ENCODE measurements around the gene ABCC9. TPM values are rescaled to one million over a fixed set of nuclear protein-coding genes. Genes with fewer than 3 reads are reported as not detected.

Gene ABCC9
- total RNA-seq, 1 donor from 2014 or later = 27.5 TPM

DNA sequence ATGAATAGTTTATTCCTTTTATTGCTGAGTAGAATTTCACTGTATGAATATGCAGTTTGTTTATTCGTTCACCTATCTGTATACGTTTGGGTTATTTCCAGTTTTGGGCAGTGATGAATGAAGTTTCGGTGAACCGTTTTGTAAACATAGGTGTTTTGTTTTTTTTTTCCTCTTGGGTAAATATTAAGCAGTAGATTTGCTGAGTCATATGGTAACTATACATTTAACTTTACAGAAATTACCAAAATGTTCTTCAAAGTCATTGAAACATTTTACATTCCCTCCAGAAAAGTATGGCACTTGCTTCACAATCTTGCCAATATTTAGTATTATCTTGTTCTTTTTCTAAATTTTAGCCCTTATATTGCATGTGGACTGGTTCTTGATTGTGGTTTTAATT, 3.8 kb upstream of the ABCC9 start:
- intact Hi-C loops (cut with DNase I) = no loop called here
- no peak overlapping the region for H3K27ac ChIP-seq
- TF ChIP-seq, protein P1, sequence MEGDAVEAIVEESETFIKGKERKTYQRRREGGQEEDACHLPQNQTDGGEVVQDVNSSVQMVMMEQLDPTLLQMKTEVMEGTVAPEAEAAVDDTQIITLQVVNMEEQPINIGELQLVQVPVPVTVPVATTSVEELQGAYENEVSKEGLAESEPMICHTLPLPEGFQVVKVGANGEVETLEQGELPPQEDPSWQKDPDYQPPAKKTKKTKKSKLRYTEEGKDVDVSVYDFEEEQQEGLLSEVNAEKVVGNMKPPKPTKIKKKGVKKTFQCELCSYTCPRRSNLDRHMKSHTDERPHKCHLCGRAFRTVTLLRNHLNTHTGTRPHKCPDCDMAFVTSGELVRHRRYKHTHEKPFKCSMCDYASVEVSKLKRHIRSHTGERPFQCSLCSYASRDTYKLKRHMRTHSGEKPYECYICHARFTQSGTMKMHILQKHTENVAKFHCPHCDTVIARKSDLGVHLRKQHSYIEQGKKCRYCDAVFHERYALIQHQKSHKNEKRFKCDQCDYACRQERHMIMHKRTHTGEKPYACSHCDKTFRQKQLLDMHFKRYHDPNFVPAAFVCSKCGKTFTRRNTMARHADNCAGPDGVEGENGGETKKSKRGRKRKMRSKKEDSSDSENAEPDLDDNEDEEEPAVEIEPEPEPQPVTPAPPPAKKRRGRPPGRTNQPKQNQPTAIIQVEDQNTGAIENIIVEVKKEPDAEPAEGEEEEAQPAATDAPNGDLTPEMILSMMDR (IDR thresholded peaks at IDR 0.05) = no peak
- DNase-seq = no peak
- H3K4me1 ChIP-seq = peaks cover 6% of the 10 kb centered on the region
- H3K27me3 ChIP-seq (ENCODE audit: low read depth) = peaks cover 16% of the 10 kb centered on the region
- ATAC-seq = no peak
- peaks cover 18% of the 10 kb centered on the region for H3K9me3 ChIP-seq
- no peaks in the 10 kb centered on the region for H3K36me3 ChIP-seq
- no peak overlapping the region for H3K4me3 ChIP-seq

DNA sequence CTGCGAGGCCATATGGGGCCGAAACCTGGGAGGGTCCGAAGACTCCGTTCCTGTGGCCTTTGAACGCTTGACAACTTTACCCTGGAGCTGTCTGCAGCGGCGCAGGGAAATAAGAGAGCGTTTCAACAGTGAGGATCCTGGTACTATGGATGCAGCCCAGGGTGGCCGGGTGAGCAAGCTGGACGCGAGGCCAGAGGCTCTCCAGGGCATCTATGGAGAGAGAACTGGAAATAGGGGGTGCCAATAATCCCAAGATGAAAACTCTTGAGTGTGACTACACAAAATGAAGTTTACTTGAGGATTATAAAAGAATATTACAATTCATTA, 1.1 kb upstream of the ABCC9 start:
- Histone ChIP-seq H3K27ac (peak overlapping the region; percentile 78), H3K4me3 (peak overlapping the region; percentile 54), H3K4me1 (peaks cover 6% of the 10 kb centered on the region), H3K9me3 (peaks cover 12% of the 10 kb centered on the region), H3K27me3 (ENCODE audit: low read depth) (peaks cover 16% of the 10 kb centered on the region), H3K36me3 (no peaks in the 10 kb centered on the region)
- DNase-seq (peak; percentile 30), ATAC-seq (peak; percentile 3 to 37)
- intact Hi-C loops (cut with DNase I) = no loop called here
- TF ChIP-seq, protein P1 (IDR thresholded peaks at IDR 0.05) = no peak

DNA sequence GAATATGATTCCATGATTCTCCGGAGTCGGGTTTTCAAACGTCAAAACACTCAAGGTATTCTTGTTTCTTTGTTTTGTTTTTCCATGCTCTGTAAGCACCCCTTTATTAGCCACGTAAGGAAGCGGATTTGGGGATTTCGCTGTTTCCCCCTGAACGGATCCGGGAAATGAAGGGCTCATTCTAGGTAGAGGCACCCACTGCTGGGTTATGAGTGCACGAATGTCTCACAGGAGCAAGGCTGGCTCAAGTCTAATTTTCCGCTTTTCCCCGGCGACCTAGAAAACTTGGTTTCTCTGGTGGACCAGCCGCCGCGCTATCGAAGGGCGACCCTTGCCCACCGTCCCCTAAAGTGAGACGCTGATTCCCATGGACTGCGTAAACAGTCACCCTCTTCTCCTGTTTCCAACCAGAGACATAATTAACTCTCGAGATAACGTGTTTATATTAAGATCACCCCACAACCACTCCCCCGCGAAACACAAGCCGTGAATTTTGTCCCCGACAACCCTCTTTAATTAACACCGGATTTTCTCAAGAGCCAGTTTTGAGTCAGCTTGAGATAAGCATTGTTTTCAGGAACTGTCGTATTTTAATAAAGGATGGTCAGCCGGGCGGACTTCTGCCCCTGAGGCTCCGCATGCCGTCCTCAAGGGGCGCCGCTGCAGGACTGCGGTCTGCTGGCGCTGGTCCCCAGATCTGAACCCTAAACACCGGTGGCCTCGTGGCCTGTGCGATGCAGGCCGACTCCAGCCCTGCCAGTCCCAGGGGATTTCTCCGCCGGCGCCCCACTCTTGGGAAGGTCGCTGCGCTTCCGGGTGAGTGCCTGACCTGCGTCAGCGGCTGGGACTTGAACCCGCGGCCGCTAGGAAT, 515 bp upstream of the ABCC9 start:
- peaks cover 6% of the 10 kb centered on the region for H3K4me1 ChIP-seq
- peak overlapping the region; percentile 54 for H3K4me3 ChIP-seq
- H3K27me3 ChIP-seq (ENCODE audit: low read depth) = peaks cover 16% of the 10 kb centered on the region
- H3K36me3 ChIP-seq = no peaks in the 10 kb centered on the region
- peak overlapping the region; percentile 78 for H3K27ac ChIP-seq
- TF ChIP-seq, protein P1 (IDR thresholded peaks at IDR 0.05) = peak; percentile 45
- H3K9me3 ChIP-seq = peaks cover 8% of the 10 kb centered on the region
- ATAC-seq = peak; percentile 85
- DNase-seq = peak; percentile 65
- intact Hi-C loops (cut with DNase I) = no loop called here

DNA sequence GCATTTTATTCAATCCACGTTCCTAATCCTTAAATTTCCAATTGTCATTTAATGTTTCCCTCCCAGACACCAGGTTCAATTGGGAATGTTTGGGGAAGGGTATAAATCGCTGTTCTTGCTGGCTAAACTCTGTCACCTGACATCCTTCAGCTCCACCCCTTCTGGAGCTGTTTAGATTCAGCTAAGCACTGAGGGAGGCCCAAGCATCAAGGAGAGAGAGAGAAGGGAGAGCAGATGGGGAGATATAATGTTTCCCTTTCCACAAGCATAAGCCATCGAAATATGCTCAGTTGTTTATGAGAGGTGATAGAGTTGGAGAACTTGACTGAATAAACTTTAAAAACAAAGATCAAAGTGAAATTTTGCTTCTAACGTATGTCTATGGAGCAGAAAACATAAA, 1.8 kb downstream of the ABCC9 start:
- no peak for DNase-seq
- Histone ChIP-seq H3K27me3 (ENCODE audit: low read depth) (peaks cover 16% of the 10 kb centered on the region), H3K27ac (no peak overlapping the region), H3K36me3 (no peaks in the 10 kb centered on the region), H3K9me3 (no peaks in the 10 kb centered on the region), H3K4me3 (peak overlapping the region; percentile 54), H3K4me1 (peaks cover 6% of the 10 kb centered on the region)
- TF ChIP-seq, protein P1 (IDR thresholded peaks at IDR 0.05) = no peak
- no peak for ATAC-seq
- intact Hi-C loops (cut with DNase I) = no loop called here

DNA sequence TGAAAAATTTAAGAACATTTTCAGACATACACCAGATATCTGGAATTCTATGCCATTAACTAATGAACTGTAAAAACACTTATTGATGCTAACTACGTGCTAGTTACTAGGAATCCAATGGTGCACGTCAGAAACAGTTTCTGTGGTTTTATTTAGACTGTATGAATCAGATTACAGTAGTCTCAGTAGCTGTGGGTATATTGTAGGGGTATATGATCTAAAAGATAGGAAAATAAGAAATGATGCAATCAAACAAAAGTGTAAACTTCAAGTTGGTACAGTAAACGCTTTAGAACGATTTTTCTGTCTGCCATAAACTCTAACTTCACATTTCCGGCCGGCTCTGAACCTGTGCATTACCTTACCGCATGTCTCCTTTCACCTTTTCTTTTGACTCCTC, 2.3 kb downstream of the ABCC9 start:
- ATAC-seq (no peak), DNase-seq (no peak)
- Histone ChIP-seq H3K4me1 (peaks cover 6% of the 10 kb centered on the region), H3K27ac (no peak overlapping the region), H3K36me3 (no peaks in the 10 kb centered on the region), H3K4me3 (no peak overlapping the region), H3K27me3 (ENCODE audit: low read depth) (peaks cover 16% of the 10 kb centered on the region), H3K9me3 (no peaks in the 10 kb centered on the region)
- TF ChIP-seq, protein P1 (IDR thresholded peaks at IDR 0.05) = no peak
- intact Hi-C loops (cut with DNase I) = no loop called here
